GM06990 (cell line): ENCODE data around the gene CAMK2A.

Experiments used
- DNase-seq: peaks from one replicate; pipeline ENCODE4 v3.0.0-alpha.2; 2011; ENCODE audit not compliant: insufficient read length; ENCODE audit errors: extremely low read depth
- H3K27me3 ChIP-seq: replicated peaks from 2 replicates; pipeline ENCODE4 v1.6.0; 2011; ENCODE audit warnings: low read length; ENCODE audit not compliant: control insufficient read depth, insufficient read depth
- H3K36me3 ChIP-seq: 2 replicates; pipeline ENCODE4 v1.5.1; 2011; ENCODE audit warnings: low read length; ENCODE audit not compliant: control insufficient read depth, insufficient read depth
- H3K4me3 ChIP-seq: replicated peaks from 2 replicates; pipeline ENCODE4 v1.5.1; 2011; ENCODE audit warnings: low read depth, mild to moderate bottlenecking, control low read depth, low read length
- TF ChIP-seq, protein P1 (sequence below): IDR thresholded peaks from 2 replicates; pipeline ENCODE4 v1.5.1; 2011; ENCODE audit warnings: low read length, control low read depth, mild to moderate bottlenecking, inconsistent platforms; ENCODE audit not compliant: insufficient read depth, poor library complexity, severe bottlenecking

Gene CAMK2A

DNA sequence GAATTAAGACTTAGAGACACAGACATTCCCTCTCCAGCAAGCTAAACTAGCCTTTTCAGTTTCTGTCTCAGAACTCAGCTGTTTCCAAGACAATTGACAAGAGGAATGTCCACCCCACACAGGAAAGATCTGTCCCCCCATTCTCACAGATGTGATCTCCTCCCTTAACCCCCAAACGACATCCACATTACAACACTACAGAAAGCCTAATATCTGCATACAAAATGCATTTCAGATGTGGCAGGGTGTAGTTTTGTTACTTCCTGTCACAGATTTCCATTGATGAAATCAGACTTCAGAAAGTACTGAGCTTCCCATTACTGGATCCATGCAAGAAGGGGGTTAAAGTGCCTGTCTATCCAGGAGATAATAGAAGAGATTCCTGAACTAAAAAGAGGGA, 16.0 kb upstream of the CAMK2A start:
- TF ChIP-seq, protein P1, sequence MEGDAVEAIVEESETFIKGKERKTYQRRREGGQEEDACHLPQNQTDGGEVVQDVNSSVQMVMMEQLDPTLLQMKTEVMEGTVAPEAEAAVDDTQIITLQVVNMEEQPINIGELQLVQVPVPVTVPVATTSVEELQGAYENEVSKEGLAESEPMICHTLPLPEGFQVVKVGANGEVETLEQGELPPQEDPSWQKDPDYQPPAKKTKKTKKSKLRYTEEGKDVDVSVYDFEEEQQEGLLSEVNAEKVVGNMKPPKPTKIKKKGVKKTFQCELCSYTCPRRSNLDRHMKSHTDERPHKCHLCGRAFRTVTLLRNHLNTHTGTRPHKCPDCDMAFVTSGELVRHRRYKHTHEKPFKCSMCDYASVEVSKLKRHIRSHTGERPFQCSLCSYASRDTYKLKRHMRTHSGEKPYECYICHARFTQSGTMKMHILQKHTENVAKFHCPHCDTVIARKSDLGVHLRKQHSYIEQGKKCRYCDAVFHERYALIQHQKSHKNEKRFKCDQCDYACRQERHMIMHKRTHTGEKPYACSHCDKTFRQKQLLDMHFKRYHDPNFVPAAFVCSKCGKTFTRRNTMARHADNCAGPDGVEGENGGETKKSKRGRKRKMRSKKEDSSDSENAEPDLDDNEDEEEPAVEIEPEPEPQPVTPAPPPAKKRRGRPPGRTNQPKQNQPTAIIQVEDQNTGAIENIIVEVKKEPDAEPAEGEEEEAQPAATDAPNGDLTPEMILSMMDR, result no peak
- Histone ChIP-seq H3K27me3 (peaks cover 1% of the 10 kb centered on the region), H3K36me3 (no peaks in the 10 kb centered on the region), H3K4me3 (no peak overlapping the region)
- DNase-seq, result no peak

DNA sequence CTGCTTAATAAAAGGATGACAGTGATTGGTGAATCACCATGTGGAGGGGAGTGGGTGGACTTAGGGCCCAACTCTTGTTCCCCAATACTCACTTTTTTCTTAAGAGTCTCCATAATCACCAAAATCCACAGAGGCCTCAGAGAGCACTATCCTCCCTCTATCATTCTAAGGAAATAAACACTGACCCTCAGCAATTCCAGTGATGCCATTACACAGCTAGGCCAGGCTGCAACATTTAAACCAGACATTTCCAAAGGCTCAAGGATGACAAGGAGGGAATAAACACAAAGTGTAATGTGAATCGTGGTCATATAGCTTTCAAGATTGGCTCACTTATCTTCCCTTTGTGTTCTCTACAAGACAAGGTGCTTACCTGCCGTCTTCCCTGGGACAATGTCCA, 15.5 kb upstream of the CAMK2A start:
- peaks cover 1% of the 10 kb centered on the region for H3K27me3 ChIP-seq
- H3K36me3 ChIP-seq, result no peaks in the 10 kb centered on the region
- TF ChIP-seq, protein P1, result no peak
- DNase-seq, result no peak
- no peak overlapping the region for H3K4me3 ChIP-seq

DNA sequence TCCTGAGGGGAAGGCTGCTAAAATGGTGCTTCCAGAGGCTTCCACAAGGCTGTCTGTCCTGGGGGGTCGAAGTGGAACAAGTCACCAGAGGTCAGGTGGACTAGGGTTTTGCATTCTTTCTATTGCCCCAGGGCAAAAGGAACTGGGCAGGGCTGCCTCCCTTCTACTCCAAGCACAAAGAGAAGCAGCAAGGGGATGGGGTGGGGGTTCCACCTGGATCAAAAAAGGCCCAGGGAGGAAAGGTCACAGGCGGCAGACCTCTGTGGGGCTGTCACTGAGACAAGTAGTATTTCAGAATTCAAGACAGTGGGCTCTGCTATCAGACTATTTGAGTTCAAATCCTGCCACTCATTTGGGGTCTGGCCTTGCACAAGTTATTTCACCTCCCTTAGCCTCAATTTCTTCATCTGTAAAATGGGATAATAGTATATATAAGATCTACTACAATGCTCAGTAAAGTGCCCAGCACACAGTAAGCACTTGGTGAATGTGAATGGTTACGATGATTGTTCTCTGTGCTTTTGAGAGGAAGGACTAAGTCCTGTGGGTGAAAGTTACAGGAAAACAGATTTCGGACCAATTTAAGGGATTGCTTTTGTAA, 15.0 kb upstream of the CAMK2A start:
- Histone ChIP-seq H3K4me3 (no peak overlapping the region), H3K27me3 (peaks cover 1% of the 10 kb centered on the region), H3K36me3 (no peaks in the 10 kb centered on the region)
- no peak for DNase-seq
- TF ChIP-seq, protein P1, result no peak

DNA sequence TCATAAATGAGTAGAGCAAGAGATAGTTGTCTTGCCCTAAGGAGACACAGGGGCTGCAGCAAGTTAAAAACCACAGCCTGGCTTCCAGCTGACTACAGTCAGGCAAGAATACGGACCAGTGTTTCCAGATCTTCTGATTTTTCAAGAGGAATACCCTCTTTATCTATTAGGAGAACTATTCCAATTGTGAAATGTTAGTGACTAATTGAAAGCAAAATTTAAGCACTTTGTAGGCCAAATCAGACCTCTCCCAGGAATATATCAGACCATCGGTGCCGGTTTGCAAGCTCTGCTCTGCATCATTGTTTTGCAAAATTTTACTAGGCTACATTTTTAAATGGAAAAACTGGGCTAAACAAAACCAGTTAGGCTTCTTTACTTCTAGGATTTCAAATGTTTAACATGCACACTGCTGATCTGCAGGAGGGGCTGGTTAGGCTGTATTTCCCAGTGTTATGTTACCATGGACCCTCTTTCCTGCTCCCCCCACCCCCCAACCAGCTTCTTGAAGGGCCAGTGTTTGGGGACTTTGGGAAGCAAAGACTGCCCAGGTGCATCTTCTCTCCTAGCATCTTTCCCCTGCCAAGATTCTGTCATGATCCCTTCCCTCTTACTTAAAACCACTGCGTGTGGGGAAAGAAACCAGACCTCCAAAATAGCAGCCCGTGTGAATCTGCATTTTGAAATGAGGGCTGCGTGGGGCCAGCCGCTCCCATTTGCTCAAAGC, 14.2 kb upstream of the CAMK2A start:
- Histone ChIP-seq H3K36me3 (no peaks in the 10 kb centered on the region), H3K4me3 (no peak overlapping the region), H3K27me3 (peaks cover 1% of the 10 kb centered on the region)
- no peak for DNase-seq
- TF ChIP-seq, protein P1, result no peak

DNA sequence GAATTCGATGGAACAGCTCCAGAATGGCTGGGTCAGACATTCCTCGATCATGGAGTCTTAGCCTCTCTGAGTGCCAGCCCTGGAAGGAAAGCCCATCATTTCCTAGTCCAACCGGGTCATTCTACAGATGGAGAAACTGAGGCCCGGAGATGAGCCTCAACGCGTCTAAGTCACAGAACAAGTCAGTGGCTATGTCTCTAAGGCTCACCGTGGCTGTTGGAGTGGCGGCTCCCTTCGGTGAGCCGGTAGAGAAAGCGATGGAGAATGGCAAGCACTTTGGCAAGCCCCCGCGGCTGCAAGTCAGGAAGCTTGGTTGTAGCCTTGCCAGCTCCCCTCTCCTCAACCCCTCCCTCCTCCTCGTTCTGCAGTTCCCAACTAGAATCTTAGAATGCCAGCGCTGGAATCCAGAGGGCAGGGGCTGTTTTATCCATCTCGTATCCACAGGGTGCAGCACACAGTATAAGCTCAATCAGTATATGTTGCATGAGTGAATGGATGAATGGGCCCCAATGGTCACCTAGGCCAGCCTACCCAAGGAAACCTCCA, 13.6 kb upstream of the CAMK2A start:
- Histone ChIP-seq H3K4me3 (no peak overlapping the region), H3K27me3 (peaks cover 1% of the 10 kb centered on the region), H3K36me3 (no peaks in the 10 kb centered on the region)
- no peak for DNase-seq
- TF ChIP-seq, protein P1, result no peak
